H9 (cell line): ENCODE data around the gene GATA3. TPM values are rescaled to one million over a fixed set of nuclear protein-coding genes. Genes with fewer than 3 reads are reported as not detected.

Source experiments
- DNase-seq: peaks from one replicate; pipeline ENCODE4 v3.0.0-alpha.2; 2017
- H2AFZ ChIP-seq: one replicate; pipeline ENCODE4 v1.6.1; 2013; ENCODE audit warnings: mild to moderate bottlenecking, low read length, control low read depth, moderate library complexity
- H2AK5ac ChIP-seq: 2 replicates; pipeline ENCODE4 v1.6.1; 2013; ENCODE audit warnings: low read length, control low read depth, mixed read lengths; ENCODE audit not compliant: insufficient read length
- H2BK120ac ChIP-seq: one replicate; pipeline ENCODE4 v1.6.1; 2013; ENCODE audit warnings: low read depth, mild to moderate bottlenecking, low read length, control low read depth, inconsistent platforms; ENCODE audit not compliant: poor library complexity, severe bottlenecking
- H2BK12ac ChIP-seq: 2 replicates; pipeline ENCODE4 v1.6.1; 2013; ENCODE audit warnings: low read length, control low read depth, mixed read lengths, low read depth; ENCODE audit not compliant: insufficient read length
- H2BK15ac ChIP-seq: 2 replicates; pipeline ENCODE4 v1.6.1; 2013; ENCODE audit warnings: low read depth, low read length, control low read depth
- H2BK20ac ChIP-seq: one replicate; pipeline ENCODE4 v1.6.1; 2013; ENCODE audit warnings: low read depth, mild to moderate bottlenecking, low read length, control low read depth, inconsistent platforms; ENCODE audit not compliant: poor library complexity, severe bottlenecking
- H2BK5ac ChIP-seq: 2 replicates; pipeline ENCODE4 v1.6.1; 2013; ENCODE audit warnings: low read length, control low read depth, mixed read lengths; ENCODE audit not compliant: insufficient read length
- H3K14ac ChIP-seq: 2 replicates; pipeline ENCODE4 v1.6.1; 2013; ENCODE audit warnings: low read length, control low read depth; ENCODE audit not compliant: insufficient read depth
- H3K18ac ChIP-seq: 2 replicates; pipeline ENCODE4 v1.6.1; 2013; ENCODE audit warnings: low read depth, mild to moderate bottlenecking, mixed read lengths, low read length, control low read depth; ENCODE audit not compliant: insufficient read length
- H3K23ac ChIP-seq: 2 replicates; pipeline ENCODE4 v1.6.1; 2013; ENCODE audit warnings: low read length, control low read depth, mixed read lengths, low read depth; ENCODE audit not compliant: insufficient read length
- H3K23me2 ChIP-seq: 2 replicates; pipeline ENCODE4 v1.6.1; 2013; ENCODE audit warnings: low read depth, mild to moderate bottlenecking, mixed read lengths, low read length, control low read depth; ENCODE audit not compliant: insufficient read length, poor library complexity, severe bottlenecking
- H3K27ac ChIP-seq: 2 replicates; pipeline ENCODE4 v1.5.1; 2013; ENCODE audit warnings: low read length, control low read depth, mixed read lengths, low read depth; ENCODE audit not compliant: insufficient read length
- H3K27me3 ChIP-seq: 2 replicates; pipeline ENCODE4 v1.6.1; 2013; ENCODE audit warnings: low read length, control low read depth, inconsistent platforms; ENCODE audit not compliant: insufficient read depth
- H3K4ac ChIP-seq: 2 replicates; pipeline ENCODE4 v1.6.1; 2013; ENCODE audit warnings: low read depth, mild to moderate bottlenecking, control low read depth, inconsistent platforms, low read length, moderate library complexity
- H3K4me1 ChIP-seq: 2 replicates; pipeline ENCODE4 v1.6.1; 2013; ENCODE audit warnings: low read length, control low read depth, inconsistent platforms; ENCODE audit not compliant: insufficient read depth
- H3K4me2 ChIP-seq: 2 replicates; pipeline ENCODE4 v1.6.1; 2013; ENCODE audit warnings: low read length, control low read depth, mixed read lengths; ENCODE audit not compliant: insufficient read length, insufficient read depth
- H3K56ac ChIP-seq: 2 replicates; pipeline ENCODE4 v1.6.1; 2013; ENCODE audit warnings: low read depth, mild to moderate bottlenecking, mixed read lengths, low read length, control low read depth; ENCODE audit not compliant: insufficient read length
- H3K79me1 ChIP-seq: 2 replicates; pipeline ENCODE4 v1.6.1; 2013; ENCODE audit warnings: low read depth, mild to moderate bottlenecking, moderate library complexity, low read length, control low read depth, inconsistent platforms; ENCODE audit not compliant: insufficient read depth, poor library complexity, severe bottlenecking
- H3K79me2 ChIP-seq: 2 replicates; pipeline ENCODE4 v1.6.1; 2013; ENCODE audit warnings: low read length, control low read depth, inconsistent platforms; ENCODE audit not compliant: insufficient read depth
- H3K9ac ChIP-seq: 2 replicates; pipeline ENCODE4 v1.6.1; 2013; ENCODE audit warnings: low read length, control low read depth, mixed read lengths; ENCODE audit not compliant: insufficient read length; ENCODE audit errors: extremely low read depth
- H3K9me3 ChIP-seq: one replicate; pipeline ENCODE4 v1.6.1; 2013; ENCODE audit warnings: low read depth, low read length, inconsistent platforms; ENCODE audit not compliant: control insufficient read depth
- H3T11ph ChIP-seq: one replicate; pipeline ENCODE4 v1.6.1; 2013; ENCODE audit warnings: mild to moderate bottlenecking, low read length, control low read depth, inconsistent platforms
- H4K20me1 ChIP-seq: one replicate; pipeline ENCODE4 v1.6.1; 2013; ENCODE audit not compliant: control insufficient read depth, insufficient read length, insufficient read depth
- H4K5ac ChIP-seq: 2 replicates; pipeline ENCODE4 v1.6.1; 2013; ENCODE audit warnings: low read depth, mild to moderate bottlenecking, mixed read lengths, low read length, control low read depth; ENCODE audit not compliant: insufficient read length
- H4K8ac ChIP-seq: replicated peaks from 2 replicates; pipeline ENCODE4 v1.6.1; 2013; ENCODE audit warnings: low read length, control low read depth, mixed read lengths, low read depth; ENCODE audit not compliant: insufficient read length
- H4K91ac ChIP-seq: 2 replicates; pipeline ENCODE4 v1.6.1; 2013; ENCODE audit warnings: low read depth, mild to moderate bottlenecking, moderate library complexity, mixed read lengths, low read length, control low read depth; ENCODE audit not compliant: insufficient read length
- H3K27ac Mint-ChIP-seq, 3 experiments: 2 replicates in 2 of 3; 3 replicates in 1 of 3; pipeline ENCODE4 v1.8.0; 2020 to 2021; ENCODE audit warnings: mixed read lengths in 3 of 3, mild to moderate bottlenecking in 1 of 3, moderate library complexity in 1 of 3
- H3K27me3 Mint-ChIP-seq: 2 replicates; pipeline ENCODE4 v1.8.0; 2021; ENCODE audit warnings: low read depth, mild to moderate bottlenecking, moderate library complexity, mixed read lengths
- H3K36me3 Mint-ChIP-seq, 3 experiments: 2 replicates in 2 of 3; 3 replicates in 1 of 3; pipeline ENCODE4 v1.8.0; 2020 to 2021; ENCODE audit warnings: low read depth in 3 of 3, mixed read lengths in 3 of 3; ENCODE audit not compliant: insufficient read depth in 1 of 3
- H3K4me1 Mint-ChIP-seq, 2 experiments: 2 replicates each; pipeline ENCODE4 v1.8.0; 2020; ENCODE audit warnings: mixed read lengths in 2 of 2
- H3K4me3 Mint-ChIP-seq, 2 experiments: 2 replicates in 1 of 2; 3 replicates in 1 of 2; pipeline ENCODE4 v1.8.0; 2020 to 2021; ENCODE audit warnings: mild to moderate bottlenecking in 2 of 2, mixed read lengths in 2 of 2, moderate library complexity in 1 of 2
- H3K9me3 Mint-ChIP-seq, 2 experiments: 2 replicates in 1 of 2; 3 replicates in 1 of 2; pipeline ENCODE4 v1.8.0; 2020; ENCODE audit warnings: mild to moderate bottlenecking in 2 of 2, mixed read lengths in 2 of 2, moderate library complexity in 1 of 2
- CTCF ChIP-seq: fragments of 200-600 bp; sonication (generic); conservative IDR thresholded peaks from 3 replicates; pipeline ENCODE4 v1.8.0; 2021; ENCODE audit warnings: antibody characterized with exemption, mild to moderate bottlenecking
- WGBS: extraction: QIAGEN DNeasy Blood & Tissue Kit; methylation state at CpG from one replicate; pipeline ENCODE4 v1.1.7; 2013; ENCODE audit warnings: missing lambda C conversion rate, low lambda C conversion rate, mixed read lengths; ENCODE audit not compliant: insufficient read length; ENCODE audit errors: extremely low coverage; 5-methylcytosine and 5-hydroxymethylcytosine counted together
- total RNA-seq: library from RNA; stranded (reverse); gene quantifications from 2 replicates; pipeline ENCODE4 v1.2.1, GENCODE V29; 2021

GATA3 gene
- total RNA-seq, 1 experiment from 2014 or later = 0.31 TPM

GRCh38 chr10:8047452-8048280, 6.8 kb upstream of the GATA3 start:
- TF ChIP-seq CTCF = no peak
- Histone ChIP-seq H3K23me2 (peaks cover 12% of the 10 kb centered on the region), H2BK5ac (no peak overlapping the region), H3K9me3 (no peaks in the 10 kb centered on the region), H3K27me3 (peaks cover 96% of the 10 kb centered on the region), H2AFZ (no peak overlapping the region), H4K91ac (no peak overlapping the region), H3K4me1 (no peaks in the 10 kb centered on the region; the same call in 1 of the 2 replicates), H3K9ac (no peak overlapping the region), H3K79me1 (no peaks in the 10 kb centered on the region), H4K5ac (no peak overlapping the region), H3K79me2 (no peaks in the 10 kb centered on the region), H3K18ac (no peak overlapping the region), H3K14ac (no peak overlapping the region), H3K27ac (no peak overlapping the region), H4K20me1 (no peaks in the 10 kb centered on the region), H2BK20ac (no peak overlapping the region), H4K8ac (no peak overlapping the region), H2BK12ac (no peak overlapping the region), H2BK15ac (no peak overlapping the region), H3K4ac (no peak overlapping the region), H2BK120ac (no peak overlapping the region), H2AK5ac (no peak overlapping the region), H3K4me2 (peak overlapping the region; percentile 21), H3K23ac (no peak overlapping the region), H3T11ph (no peak overlapping the region), H3K56ac (no peak overlapping the region)
- Mint-ChIP-seq H3K4me3 (peak overlapping the region in 1 of 2 experiments; percentile 75; a peak in 3 of 5 replicates), H3K36me3 (no peaks in the 10 kb centered on the region; a peak in 1 of 7 replicates), H3K27me3 (peaks cover 95% of the 10 kb centered on the region), H3K9me3 (peaks cover 0 to 3% of the 10 kb centered on the region in 2 experiments; a peak in 3 of 5 replicates), H3K27ac (no peak overlapping the region), H3K4me1 (peaks cover 47 to 69% of the 10 kb centered on the region in 2 experiments)
- DNase-seq = no peak
- no CpG with 5 or more reads among the region's 30 CpGs for WGBS
